SK-N-SH treated with all-trans-retinoic acid at 6 μM for 48 hours (cell line): ENCODE results near the gene ARAP1.

ENCODE experiments used
- GLIS3 ChIP-seq: fragments of 250-450 bp; sonication (Bioruptor Pico); IDR thresholded peaks from 2 replicates; pipeline ENCODE4 v1.5.0; 2020; ENCODE audit warnings: mild to moderate bottlenecking, moderate library complexity
- RARB ChIP-seq: fragments of 250-450 bp; sonication (Bioruptor Pico); IDR thresholded peaks from 2 replicates; pipeline ENCODE4 v1.8.0; 2021; ENCODE audit warnings: mild to moderate bottlenecking, moderate library complexity
- SNAI2 ChIP-seq: fragments of 250-450 bp; sonication (Bioruptor Pico); IDR thresholded peaks from 2 replicates; pipeline ENCODE4 v1.5.0; 2020; ENCODE audit warnings: mild to moderate bottlenecking, moderate library complexity
- ZFP3 ChIP-seq: fragments of 250-450 bp; sonication (Bioruptor Pico); IDR thresholded peaks from 2 replicates; pipeline ENCODE4 v1.5.0; 2020; ENCODE audit warnings: mild to moderate bottlenecking, moderate library complexity
- TF ChIP-seq, protein P1 (sequence below): fragments of 250-450 bp; sonication (Bioruptor Pico); IDR thresholded peaks from 2 replicates; pipeline ENCODE4 v1.5.0; 2020; ENCODE audit warnings: mild to moderate bottlenecking, moderate library complexity
- TF ChIP-seq, protein P2 (sequence below): fragments of 250-450 bp; sonication (Bioruptor Pico); IDR thresholded peaks from 2 replicates; pipeline ENCODE4 v1.8.0; 2021; ENCODE audit warnings: low read depth, mild to moderate bottlenecking, moderate library complexity, borderline replicate concordance

DNA sequence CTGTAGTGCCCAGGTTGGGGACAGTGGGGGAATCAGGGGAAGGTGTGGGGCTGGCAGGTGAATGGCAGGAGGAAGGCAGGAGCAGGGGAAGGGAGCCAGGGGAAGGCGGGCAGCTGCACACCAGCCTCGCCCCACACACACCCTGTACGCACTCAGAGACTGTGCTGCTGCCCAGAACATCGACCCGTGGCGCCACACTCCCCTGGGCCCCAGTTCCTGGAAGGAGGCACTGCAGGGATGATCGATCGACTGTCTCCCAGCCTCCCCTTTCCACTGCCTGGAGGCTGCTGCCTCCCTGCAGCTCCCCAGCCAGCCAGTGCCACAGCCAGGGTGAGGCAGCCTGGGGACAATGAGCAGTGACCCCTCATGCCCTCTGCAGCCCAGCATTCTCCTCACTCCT lies 97.2 kb downstream of the ARAP1 start:
- TF ChIP-seq ZFP3 (no peak), SNAI2 (CRISPR knock-in tag) (no peak), GLIS3 (CRISPR knock-in tag) (no peak), RARB (CRISPR knock-in tag) (no peak)
- TF ChIP-seq, protein P1, sequence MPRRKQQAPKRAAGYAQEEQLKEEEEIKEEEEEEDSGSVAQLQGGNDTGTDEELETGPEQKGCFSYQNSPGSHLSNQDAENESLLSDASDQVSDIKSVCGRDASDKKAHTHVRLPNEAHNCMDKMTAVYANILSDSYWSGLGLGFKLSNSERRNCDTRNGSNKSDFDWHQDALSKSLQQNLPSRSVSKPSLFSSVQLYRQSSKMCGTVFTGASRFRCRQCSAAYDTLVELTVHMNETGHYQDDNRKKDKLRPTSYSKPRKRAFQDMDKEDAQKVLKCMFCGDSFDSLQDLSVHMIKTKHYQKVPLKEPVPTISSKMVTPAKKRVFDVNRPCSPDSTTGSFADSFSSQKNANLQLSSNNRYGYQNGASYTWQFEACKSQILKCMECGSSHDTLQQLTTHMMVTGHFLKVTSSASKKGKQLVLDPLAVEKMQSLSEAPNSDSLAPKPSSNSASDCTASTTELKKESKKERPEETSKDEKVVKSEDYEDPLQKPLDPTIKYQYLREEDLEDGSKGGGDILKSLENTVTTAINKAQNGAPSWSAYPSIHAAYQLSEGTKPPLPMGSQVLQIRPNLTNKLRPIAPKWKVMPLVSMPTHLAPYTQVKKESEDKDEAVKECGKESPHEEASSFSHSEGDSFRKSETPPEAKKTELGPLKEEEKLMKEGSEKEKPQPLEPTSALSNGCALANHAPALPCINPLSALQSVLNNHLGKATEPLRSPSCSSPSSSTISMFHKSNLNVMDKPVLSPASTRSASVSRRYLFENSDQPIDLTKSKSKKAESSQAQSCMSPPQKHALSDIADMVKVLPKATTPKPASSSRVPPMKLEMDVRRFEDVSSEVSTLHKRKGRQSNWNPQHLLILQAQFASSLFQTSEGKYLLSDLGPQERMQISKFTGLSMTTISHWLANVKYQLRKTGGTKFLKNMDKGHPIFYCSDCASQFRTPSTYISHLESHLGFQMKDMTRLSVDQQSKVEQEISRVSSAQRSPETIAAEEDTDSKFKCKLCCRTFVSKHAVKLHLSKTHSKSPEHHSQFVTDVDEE, result no peak
- TF ChIP-seq, protein P2, sequence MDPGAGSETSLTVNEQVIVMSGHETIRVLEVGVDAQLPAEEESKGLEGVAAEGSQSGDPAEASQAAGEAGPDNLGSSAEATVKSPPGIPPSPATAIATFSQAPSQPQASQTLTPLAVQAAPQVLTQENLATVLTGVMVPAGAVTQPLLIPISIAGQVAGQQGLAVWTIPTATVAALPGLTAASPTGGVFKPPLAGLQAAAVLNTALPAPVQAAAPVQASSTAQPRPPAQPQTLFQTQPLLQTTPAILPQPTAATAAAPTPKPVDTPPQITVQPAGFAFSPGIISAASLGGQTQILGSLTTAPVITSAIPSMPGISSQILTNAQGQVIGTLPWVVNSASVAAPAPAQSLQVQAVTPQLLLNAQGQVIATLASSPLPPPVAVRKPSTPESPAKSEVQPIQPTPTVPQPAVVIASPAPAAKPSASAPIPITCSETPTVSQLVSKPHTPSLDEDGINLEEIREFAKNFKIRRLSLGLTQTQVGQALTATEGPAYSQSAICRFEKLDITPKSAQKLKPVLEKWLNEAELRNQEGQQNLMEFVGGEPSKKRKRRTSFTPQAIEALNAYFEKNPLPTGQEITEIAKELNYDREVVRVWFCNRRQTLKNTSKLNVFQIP (CRISPR knock-in tag), result no peak
